H1 (cell line): Measurements from ENCODE around the gene ZBED4. TPM values are rescaled to one million over a fixed set of nuclear protein-coding genes. Genes with fewer than 3 reads are reported as not detected.

ENCODE experiments used
- CTCF ChIA-PET: fragments of 300-600 bp; sonication (Branson Sonifier 250); formaldehyde crosslinking; loops from one replicate; lab custom pipeline; 2021; ENCODE audit not compliant: partially characterized antibody; lab: Charles Lee
- POLR2A ChIA-PET: fragments of 300-600 bp; sonication (Branson Sonifier 250); formaldehyde crosslinking; loops from one replicate; lab custom pipeline; 2021; ENCODE audit warnings: inconsistent platforms; ENCODE audit not compliant: partially characterized antibody; lab: Charles Lee
- DNase-seq, 2 experiments: peaks; one replicate each; pipeline versions ENCODE4 v3.0.0 to v3.0.0-alpha.2; 2010 to 2022; ENCODE audit warnings: low spot score in 2 of 2, low read depth in 1 of 2, mixed read lengths in 1 of 2
- FAIRE-seq: peaks from 2 replicates; lab custom pipeline; 2011; peaks lifted over from hg19 to GRCh38; lab: Jason Lieb, UNC
- H2AFZ ChIP-seq: 2 replicates; pipeline ENCODE4 v1.8.1; 2012; ENCODE audit warnings: low read length, inconsistent platforms
- H2AK5ac ChIP-seq: 2 replicates; pipeline ENCODE4 v1.6.1; 2013; ENCODE audit warnings: low read depth, low read length
- H2BK120ac ChIP-seq: replicated peaks from 2 replicates; pipeline ENCODE3; 2013; ENCODE audit warnings: low read depth, low read length, inconsistent platforms
- H2BK12ac ChIP-seq: 2 replicates; pipeline ENCODE4 v1.6.1; 2013; ENCODE audit warnings: low read depth, low read length
- H2BK15ac ChIP-seq: 2 replicates; pipeline ENCODE4 v1.6.1; 2013; ENCODE audit warnings: low read length
- H2BK20ac ChIP-seq: 2 replicates; pipeline ENCODE4 v1.6.1; 2013; ENCODE audit warnings: low read length
- H2BK5ac ChIP-seq: 2 replicates; pipeline ENCODE4 v1.6.1; 2013; ENCODE audit warnings: low read depth, low read length
- H3K14ac ChIP-seq: 2 replicates; pipeline ENCODE4 v1.6.1; 2013; ENCODE audit warnings: inconsistent platforms; ENCODE audit not compliant: insufficient read length
- H3K18ac ChIP-seq: 2 replicates; pipeline ENCODE4 v1.6.1; 2013; ENCODE audit warnings: low read length; ENCODE audit errors: extremely low read depth
- H3K23ac ChIP-seq: 2 replicates; pipeline ENCODE4 v1.6.1; 2013; ENCODE audit warnings: inconsistent platforms; ENCODE audit not compliant: insufficient read length
- H3K23me2 ChIP-seq: 2 replicates; pipeline ENCODE4 v1.6.1; 2013; ENCODE audit warnings: low read depth, low read length
- H3K27ac ChIP-seq: 2 replicates; pipeline ENCODE4 v1.6.1; 2011; ENCODE audit warnings: low read depth, low read length, inconsistent platforms
- H3K27me3 ChIP-seq, 4 experiments: replicated peaks in 1 of 4; 1 replicate in 1 of 4; 2 replicates in 3 of 4; pipeline versions ENCODE4 v1.6.1 to v1.8.1; 2011 to 2013; ENCODE audit warnings: low read length in 3 of 4, mild to moderate bottlenecking in 3 of 4, inconsistent platforms in 2 of 4, mixed read lengths in 2 of 4, moderate library complexity in 1 of 4; ENCODE audit not compliant: control insufficient read depth in 3 of 4, insufficient read depth in 3 of 4; ENCODE audit errors: extremely low read depth in 1 of 4
- H3K36me3 ChIP-seq, 4 experiments: 2 replicates each; pipeline versions ENCODE4 v1.6.1 to v1.8.1; 2011 to 2013; ENCODE audit warnings: mild to moderate bottlenecking in 4 of 4, low read length in 3 of 4, moderate library complexity in 2 of 4, control low read depth in 1 of 4, inconsistent platforms in 1 of 4; ENCODE audit not compliant: insufficient read depth in 4 of 4, control insufficient read depth in 2 of 4
- H3K4ac ChIP-seq: replicated peaks from 2 replicates; pipeline ENCODE3; 2013; ENCODE audit warnings: low read length, low read depth, mixed read lengths, inconsistent platforms; ENCODE audit not compliant: insufficient read length
- H3K4me1 ChIP-seq, 4 experiments: replicated peaks in 1 of 4; 1 replicate in 1 of 4; 2 replicates in 3 of 4; pipeline versions ENCODE4 v1.6.1 to v1.8.1; 2011 to 2013; ENCODE audit warnings: low read length in 3 of 4, inconsistent platforms in 2 of 4, mixed read lengths in 1 of 4; ENCODE audit not compliant: insufficient read depth in 4 of 4, control insufficient read depth in 3 of 4
- H3K4me2 ChIP-seq, 2 experiments: 2 replicates each; pipeline versions ENCODE4 v1.6.1 to v1.8.1; 2011 to 2013; ENCODE audit warnings: low read depth in 2 of 2, low read length in 2 of 2, control low read depth in 1 of 2, inconsistent platforms in 1 of 2, mild to moderate bottlenecking in 1 of 2; ENCODE audit not compliant: insufficient read depth in 1 of 2
- H3K4me3 ChIP-seq, 4 experiments: fragments of 200-600, 300-600 bp in 1 of 4; sonication (generic), shearing (Covaris generic), sonication (Bioruptor Twin) in 1 of 4; 2 replicates each; pipeline versions ENCODE4 v1.5.1 to v1.8.1; 2011 to 2016; ENCODE audit warnings: low read length in 4 of 4, low read depth in 3 of 4, control low read depth in 2 of 4, inconsistent platforms in 2 of 4, mild to moderate bottlenecking in 2 of 4, mixed read lengths in 1 of 4, moderate library complexity in 1 of 4; ENCODE audit not compliant: insufficient read depth in 2 of 4; ENCODE audit errors: extremely low read depth in 1 of 4
- H3K56ac ChIP-seq: replicated peaks from 2 replicates; pipeline ENCODE3; 2013; ENCODE audit warnings: low read depth, mild to moderate bottlenecking, mixed read lengths, low read length, inconsistent platforms; ENCODE audit not compliant: insufficient read length
- H3K79me1 ChIP-seq: 2 replicates; pipeline ENCODE4 v1.6.1; 2013; ENCODE audit warnings: low read depth, low read length, control low read depth
- H3K79me2 ChIP-seq, 2 experiments: 2 replicates each; pipeline versions ENCODE4 v1.6.1 to v1.8.1; 2012 to 2013; ENCODE audit warnings: low read length in 2 of 2, mild to moderate bottlenecking in 2 of 2, inconsistent platforms in 1 of 2; ENCODE audit not compliant: insufficient read depth in 2 of 2, control insufficient read depth in 1 of 2
- H3K9ac ChIP-seq, 4 experiments: replicated peaks in 1 of 4; 1 replicate in 1 of 4; 2 replicates in 3 of 4; pipeline versions ENCODE4 v1.6.1 to v1.8.1; 2011 to 2013; ENCODE audit warnings: low read depth in 3 of 4, low read length in 3 of 4, control low read depth in 2 of 4, mild to moderate bottlenecking in 2 of 4, moderate library complexity in 2 of 4, inconsistent platforms in 1 of 4; ENCODE audit errors: extremely low read depth in 1 of 4
- H3K9me3 ChIP-seq, 2 experiments: 2 replicates each; pipeline versions ENCODE4 v1.6.1 to v1.8.1; 2012 to 2013; ENCODE audit warnings: mild to moderate bottlenecking in 2 of 2, moderate library complexity in 2 of 2, control low read depth in 1 of 2, inconsistent platforms in 1 of 2, low read depth in 1 of 2, low read length in 1 of 2, mixed read lengths in 1 of 2; ENCODE audit not compliant: insufficient read depth in 2 of 2
- H4K20me1 ChIP-seq, 2 experiments: replicated peaks in 1 of 2; 2 replicates each; pipeline versions ENCODE3 to v1.8.1; 2011 to 2013; ENCODE audit warnings: inconsistent platforms in 2 of 2, low read length in 2 of 2, mild to moderate bottlenecking in 1 of 2; ENCODE audit not compliant: insufficient read depth in 2 of 2, control insufficient read depth in 1 of 2
- H4K5ac ChIP-seq: 2 replicates; pipeline ENCODE4 v1.6.1; 2013; ENCODE audit warnings: low read length, low read depth, mixed read lengths, inconsistent platforms; ENCODE audit not compliant: insufficient read length
- H4K8ac ChIP-seq: 2 replicates; pipeline ENCODE4 v1.8.0; 2013; ENCODE audit warnings: mild to moderate bottlenecking, moderate library complexity, low read length, inconsistent platforms; ENCODE audit not compliant: insufficient read depth; ENCODE audit errors: extremely low read depth
- H4K91ac ChIP-seq: replicated peaks from 2 replicates; pipeline ENCODE3; 2013; ENCODE audit warnings: low read length, mixed read lengths, inconsistent platforms; ENCODE audit not compliant: insufficient read length
- TAF1 ChIP-seq: IDR thresholded peaks from 2 replicates; pipeline ENCODE4 v1.6.1; 2011; ENCODE audit warnings: mild to moderate bottlenecking, low read depth, low read length
- TEAD4 ChIP-seq: IDR thresholded peaks from 2 replicates; pipeline ENCODE4 v1.6.1; 2012; ENCODE audit warnings: low read depth, low read length, inconsistent platforms, mixed read lengths
- WGBS, 2 experiments: shearing (Covaris generic) in 1 of 2; methylation state at CpG; one replicate each; pipeline versions ENCODE4 v1.1.6 to v1.1.7; 2013 to 2015; ENCODE audit warnings: low lambda C conversion rate in 2 of 2, mixed read lengths in 2 of 2, inconsistent platforms in 1 of 2, low coverage in 1 of 2, missing lambda C conversion rate in 1 of 2; ENCODE audit not compliant: insufficient replicate concordance in 2 of 2, insufficient coverage in 1 of 2, insufficient read length in 1 of 2; ENCODE audit errors: extremely low coverage in 1 of 2, missing lambda C conversion rate in 1 of 2; 5-methylcytosine and 5-hydroxymethylcytosine counted together
- polyA plus RNA-seq, 7 experiments: library from polyadenylated mRNA; depleted of rRNA in 3 of 7; stranded (reverse) in 5 of 7; unstranded in 2 of 7; fragments of >200 nt in 5 of 7; fragments of 200-250 nt in 2 of 7; gene quantifications; 1 replicate in 5 of 7; 2 replicates in 1 of 7; 4 replicates in 1 of 7; pipeline versions ENCODE4 v1.2.1 to v1.2.3, GENCODE V29; 2011 to 2013; ENCODE audit warnings: missing spikeins in 2 of 7, mixed read lengths in 2 of 7
- total RNA-seq: library from RNA; stranded (reverse); fragmentation: NEBNext Ultra II Directional; extraction: Animal tissue kit (Norgen Biotek cat#: 25700); gene quantifications from 2 replicates; pipeline ENCODE4 v1.2.1, GENCODE V29; 2021

The ZBED4 gene
- total and polyA plus RNA-seq, 2 of the 8 experiments (the other 6 are each of a cell fraction or from before 2014, with no cell fraction given) = 11.0 to 28.3 TPM

GRCh38 chr22:49810363-49811019 lies 43.2 kb upstream of the ZBED4 start:
- no peak for FAIRE-seq
- CTCF ChIA-PET = no interaction called here
- POLR2A ChIA-PET = no interaction called here

More at GRCh38 chr22:49810363-49811019, 43.2 kb upstream of the ZBED4 start:
- no peak overlapping the region for H2BK20ac ChIP-seq
- H3K79me2 ChIP-seq = peaks cover 28 to 99% of the 10 kb centered on the region in 2 experiments
- H3K27ac ChIP-seq = no peak overlapping the region
- H4K91ac ChIP-seq = no peak overlapping the region
- H3K4me1 ChIP-seq = no peaks in the 10 kb centered on the region
- H2BK120ac ChIP-seq = no peak overlapping the region
- no peaks in the 10 kb centered on the region for H3K27me3 ChIP-seq
- no peak overlapping the region for H3K14ac ChIP-seq
- no peak overlapping the region for H3K4ac ChIP-seq
- H2AK5ac ChIP-seq = no peak overlapping the region
- H3K9me3 ChIP-seq = no peaks in the 10 kb centered on the region
- H3K9ac ChIP-seq = no peak overlapping the region
- peaks cover 21 to 41% of the 10 kb centered on the region in 2 experiments for H4K20me1 ChIP-seq
- H4K8ac ChIP-seq = no peak overlapping the region
- no peak overlapping the region for H2BK5ac ChIP-seq
- H4K5ac ChIP-seq = no peak overlapping the region
- H3K23ac ChIP-seq = no peak overlapping the region
- no peak overlapping the region for H3K18ac ChIP-seq
- no peak overlapping the region for H3K56ac ChIP-seq
- WGBS, 2 experiments = 95% methylated on average over 5 of the region's 5 CpGs; no CpG with 5 or more reads in 1 of the 2 experiments
- H2BK15ac ChIP-seq = no peak overlapping the region
- peaks cover 0 to 2% (median under 1%) of the 10 kb centered on the region in 4 experiments; a peak in 3 of 8 replicates for H3K36me3 ChIP-seq
- H3K23me2 ChIP-seq = no peaks in the 10 kb centered on the region
- no peak for TF ChIP-seq TEAD4
- no peak for TF ChIP-seq TAF1
- TF ChIP-seq, all 59 proteins: peak for 0
- no peak for DNase-seq
- no peak overlapping the region for H3K4me2 ChIP-seq
- no peak overlapping the region for H2BK12ac ChIP-seq
- peaks cover 15% of the 10 kb centered on the region; the same call in 1 of the 2 replicates for H3K79me1 ChIP-seq
- H2AFZ ChIP-seq = no peak overlapping the region
- no peak overlapping the region for H3K4me3 ChIP-seq
